Liver (tissue), 9 donors: Measurements from ENCODE around the gene ATP1B1. TPM values are rescaled to one million over a fixed set of nuclear protein-coding genes. Genes with fewer than 3 reads are reported as not detected.

Experiments used
- DNase-seq: peaks from one replicate; pipeline ENCODE4 v3.0.0-alpha.2; 2017; ENCODE audit warnings: low spot score
- H3K27ac ChIP-seq, 2 donors: one replicate each; pipeline ENCODE4 v1.7.0; 2013; ENCODE audit warnings: inconsistent platforms in 2 of 2, low read length in 2 of 2, control low read depth in 1 of 2, low read depth in 1 of 2, mild to moderate bottlenecking in 1 of 2
- H3K27me3 ChIP-seq, 4 donors: one replicate each; pipeline versions ENCODE4 v1.6.1 to v1.7.0; 2013; ENCODE audit warnings: low read length in 3 of 4, inconsistent platforms in 1 of 4, mild to moderate bottlenecking in 1 of 4, moderate library complexity in 1 of 4; ENCODE audit not compliant: control insufficient read depth in 4 of 4, insufficient read depth in 4 of 4
- H3K36me3 ChIP-seq, 4 donors: one replicate each; pipeline versions ENCODE4 v1.6.1 to v1.7.0; 2013; ENCODE audit warnings: low read length in 3 of 4, mild to moderate bottlenecking in 3 of 4, low read depth in 1 of 4, moderate library complexity in 1 of 4; ENCODE audit not compliant: control insufficient read depth in 4 of 4, insufficient read depth in 3 of 4
- H3K4me1 ChIP-seq, 4 donors: one replicate each; pipeline versions ENCODE4 v1.6.1 to v1.7.0; 2013; ENCODE audit warnings: low read length in 3 of 4, mild to moderate bottlenecking in 3 of 4, moderate library complexity in 1 of 4; ENCODE audit not compliant: control insufficient read depth in 4 of 4, insufficient read depth in 4 of 4
- H3K4me3 ChIP-seq, 3 donors: one replicate each; pipeline versions ENCODE4 v1.6.1 to v1.7.0; 2013; ENCODE audit warnings: low read length in 3 of 3, control low read depth in 1 of 3, low read depth in 1 of 3, mild to moderate bottlenecking in 1 of 3
- H3K9ac ChIP-seq, 2 donors: one replicate each; pipeline ENCODE4 v1.7.0; 2013; ENCODE audit warnings: low read length in 2 of 2, mild to moderate bottlenecking in 2 of 2, moderate library complexity in 2 of 2, control low read depth in 1 of 2, low read depth in 1 of 2
- H3K9me3 ChIP-seq, 4 donors: one replicate each; pipeline versions ENCODE4 v1.6.1 to v1.7.0; 2013; ENCODE audit warnings: low read length in 3 of 4; ENCODE audit not compliant: control insufficient read depth in 4 of 4
- CTCF ChIP-seq: fragments of 150-350 bp; IDR thresholded peaks from 2 replicates; pipeline ENCODE4 v1.5.1; 2017; ENCODE audit warnings: improper control_type of control experiment, low read depth, low read length; ENCODE audit not compliant: missing input control
- EGR1 ChIP-seq, 2 donors: IDR thresholded peaks; 2 replicates each; pipeline ENCODE4 v1.6.1; 2016 to 2018; ENCODE audit warnings: antibody characterized with exemption in 2 of 2, low read depth in 2 of 2
- FOXA1 ChIP-seq: IDR thresholded peaks from 2 replicates; pipeline ENCODE4 v1.6.1; 2016; ENCODE audit warnings: antibody characterized with exemption
- FOXA2 ChIP-seq: IDR thresholded peaks from 2 replicates; pipeline ENCODE4 v1.6.1; 2016; ENCODE audit warnings: antibody characterized with exemption
- GABPA ChIP-seq, 2 donors: IDR thresholded peaks in 1 of 2; conservative IDR thresholded peaks in 1 of 2; 2 replicates each; pipeline ENCODE4 v1.6.1; 2016; ENCODE audit warnings: antibody characterized with exemption in 2 of 2, mild to moderate bottlenecking in 1 of 2, moderate library complexity in 1 of 2
- HNF4A ChIP-seq, 2 donors: conservative IDR thresholded peaks; 2 replicates each; pipeline ENCODE4 v1.6.1; 2016; ENCODE audit warnings: antibody characterized with exemption in 2 of 2, mild to moderate bottlenecking in 2 of 2
- HNF4G ChIP-seq: IDR thresholded peaks from 2 replicates; pipeline ENCODE4 v1.6.1; 2016; ENCODE audit warnings: antibody characterized with exemption
- JUND ChIP-seq, 2 donors: IDR thresholded peaks; 2 replicates each; pipeline ENCODE4 v1.6.1; 2016; ENCODE audit warnings: antibody characterized with exemption in 2 of 2
- MAX ChIP-seq: IDR thresholded peaks from 2 replicates; pipeline ENCODE4 v1.6.1; 2016; ENCODE audit warnings: antibody characterized with exemption
- NR2F2 ChIP-seq: IDR thresholded peaks from 2 replicates; pipeline ENCODE4 v1.6.1; 2016; ENCODE audit warnings: antibody characterized with exemption
- RAD21 ChIP-seq, 2 donors: IDR thresholded peaks; 2 replicates each; pipeline ENCODE4 v1.6.1; 2016; ENCODE audit warnings: antibody characterized with exemption in 2 of 2, mild to moderate bottlenecking in 2 of 2
- REST ChIP-seq: IDR thresholded peaks from 2 replicates; pipeline ENCODE4 v1.6.1; 2016; ENCODE audit warnings: antibody characterized with exemption, mild to moderate bottlenecking
- RXRA ChIP-seq, 2 donors: IDR thresholded peaks; 2 replicates each; pipeline ENCODE4 v1.6.1; 2017 to 2018; ENCODE audit warnings: antibody characterized with exemption in 2 of 2, mild to moderate bottlenecking in 1 of 2
- SP1 ChIP-seq: IDR thresholded peaks from 2 replicates; pipeline ENCODE4 v1.6.1; 2018; ENCODE audit warnings: antibody characterized with exemption, mild to moderate bottlenecking
- TAF1 ChIP-seq: conservative IDR thresholded peaks from 2 replicates; pipeline ENCODE4 v1.6.1; 2016; ENCODE audit warnings: antibody characterized with exemption, mild to moderate bottlenecking
- YY1 ChIP-seq: IDR thresholded peaks from 2 replicates; pipeline ENCODE4 v1.6.1; 2016; ENCODE audit warnings: antibody characterized with exemption, mild to moderate bottlenecking
- ZBTB33 ChIP-seq: IDR thresholded peaks from 2 replicates; pipeline ENCODE4 v1.6.1; 2016; ENCODE audit warnings: antibody characterized with exemption
- WGBS: extraction: QIAGEN DNeasy Blood & Tissue Kit; methylation state at CpG from one replicate; pipeline ENCODE4 v1.1.7; 2013; 5-methylcytosine and 5-hydroxymethylcytosine counted together
- polyA plus RNA-seq, 2 donors: library from polyadenylated mRNA; stranded (reverse) in 1 of 2; unstranded in 1 of 2; fragments of 200-250 nt in 1 of 2; fragments of >200 nt in 1 of 2; fragmentation: Nextera tagmentation in 1 of 2; extraction: Ambion mirVana in 1 of 2; gene quantifications; one replicate each; pipeline versions ENCODE4 v1.2.1 to v1.2.3, GENCODE V29; 2013 to 2015
- total RNA-seq, 2 donors: library from RNA; depleted of rRNA; stranded (reverse); fragments of >200 nt; gene quantifications; one replicate each; pipeline ENCODE4 v1.2.3, GENCODE V29; 2014
- donor health status: healthy.
- donor health status: healthy.
- donor health status: healthy.
- donor health status: healthy.
- donor health status: healthy.

The ATP1B1 gene
- total and polyA plus RNA-seq, 4 donors: 36.1 to 57.0 (median 46.5) TPM

- 73% methylated on average over 2 of the region's 2 CpGs for WGBS
- H3K36me3 ChIP-seq: no peaks in the 10 kb centered on the region
Observed at GRCh38 chr1:169070547-169070946, 35.9 kb upstream of the ATP1B1 start.

GRCh38 chr1:169070958-169071357, 35.5 kb upstream of the ATP1B1 start:
- WGBS: 84% methylated on average over 3 of the region's 3 CpGs

More at GRCh38 chr1:169070547-169070946, 35.9 kb upstream of the ATP1B1 start:
- Histone ChIP-seq H3K4me1 (peaks cover 0 to 1% (median 0%) of the 10 kb centered on the region in 4 donors), H3K4me3 (no peak overlapping the region), H3K9ac (no peak overlapping the region), H3K9me3 (peaks cover 0 to 3% (median under 1%) of the 10 kb centered on the region in 4 donors), H3K27me3 (no peaks in the 10 kb centered on the region), H3K27ac (no peak overlapping the region)
- TF ChIP-seq RAD21 (IDR thresholded peaks at IDR 0.05): no peak
- no peak for TF ChIP-seq HNF4A (conservative IDR thresholded peaks at IDR 0.05)
- no peak for TF ChIP-seq JUND (IDR thresholded peaks at IDR 0.05)
- TF ChIP-seq CTCF: no peak
- DNase-seq: no peak

More at GRCh38 chr1:169070958-169071357, 35.5 kb upstream of the ATP1B1 start:
- Histone ChIP-seq H3K4me1 (peaks cover 0 to 1% (median 0%) of the 10 kb centered on the region in 4 donors), H3K4me3 (no peak overlapping the region), H3K9me3 (peaks cover 0 to 3% (median under 1%) of the 10 kb centered on the region in 4 donors), H3K27ac (no peak overlapping the region), H3K36me3 (no peaks in the 10 kb centered on the region), H3K27me3 (no peaks in the 10 kb centered on the region), H3K9ac (no peak overlapping the region)
- TF ChIP-seq TAF1: no peak
- TF ChIP-seq EGR1 (IDR thresholded peaks at IDR 0.05; ENCODE audit: low read depth in 2 of 2): no peak
- TF ChIP-seq REST: no peak
- TF ChIP-seq RXRA (IDR thresholded peaks at IDR 0.05): no peak
- TF ChIP-seq FOXA1: no peak
- TF ChIP-seq MAX: no peak
- no peak for TF ChIP-seq GABPA (IDR thresholded peaks at IDR 0.05 in 1 of 2, conservative IDR thresholded peaks at IDR 0.05 in 1 of 2)
- no peak for TF ChIP-seq JUND (IDR thresholded peaks at IDR 0.05)
- TF ChIP-seq ZBTB33: no peak
- TF ChIP-seq SP1: no peak
- TF ChIP-seq HNF4A (conservative IDR thresholded peaks at IDR 0.05): no peak
- TF ChIP-seq FOXA2: no peak
- no peak for TF ChIP-seq HNF4G
- no peak for TF ChIP-seq YY1
- no peak for TF ChIP-seq NR2F2
- no peak for TF ChIP-seq CTCF
- no peak for DNase-seq
